Activated effector memory CD4-positive, alpha-beta T cell treated with anti-CD3 and anti-CD28 coated beads, Interleukin-2, amount 50 U/mL, for 16 hours (primary cell): ENCODE data around the gene ZNF410.

Source experiments
- DNase-seq: peaks from one replicate; pipeline ENCODE4 v3.0.0-alpha.2; 2020

Gene ZNF410

DNA sequence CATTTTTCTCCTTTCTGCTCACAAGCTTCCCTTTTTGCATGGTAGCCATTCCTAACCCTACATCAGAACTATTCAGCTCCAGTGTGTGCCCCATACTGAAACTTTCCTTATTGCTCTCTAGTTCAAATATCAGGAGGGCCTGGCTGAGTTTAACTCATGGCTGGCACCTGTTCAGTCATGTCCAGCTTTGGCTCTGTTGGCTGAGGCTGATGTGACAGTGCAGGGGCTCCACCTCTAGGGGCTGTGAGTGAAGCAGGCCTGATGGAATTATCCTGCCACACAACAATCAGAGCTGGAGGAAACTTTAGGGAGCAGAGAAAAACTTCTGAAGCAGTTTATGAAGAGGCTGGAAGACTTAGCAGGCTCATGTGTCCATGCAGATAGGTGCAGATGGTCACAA lies 71.9 kb downstream of the ZNF410 start:
- DNase-seq = no peak

DNA sequence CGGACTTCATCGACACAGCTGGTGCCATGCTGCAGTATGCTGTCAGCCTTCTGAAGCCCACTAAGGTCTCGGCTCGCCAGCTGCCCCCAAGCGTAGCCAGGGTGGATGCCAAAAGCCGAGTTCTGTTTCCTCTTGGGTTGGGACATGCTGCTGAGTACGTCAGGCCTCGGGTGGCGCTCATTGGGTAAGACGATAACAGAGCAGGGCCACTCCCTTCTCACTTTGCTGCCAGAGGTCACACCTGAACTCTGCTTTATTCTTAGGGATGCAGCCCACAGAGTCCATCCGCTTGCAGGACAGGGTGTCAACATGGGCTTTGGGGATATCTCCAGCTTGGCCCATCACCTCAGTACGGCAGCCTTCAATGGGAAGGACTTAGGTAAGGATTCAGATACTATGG lies 74.5 kb downstream of the ZNF410 start:
- no peak for DNase-seq

DNA sequence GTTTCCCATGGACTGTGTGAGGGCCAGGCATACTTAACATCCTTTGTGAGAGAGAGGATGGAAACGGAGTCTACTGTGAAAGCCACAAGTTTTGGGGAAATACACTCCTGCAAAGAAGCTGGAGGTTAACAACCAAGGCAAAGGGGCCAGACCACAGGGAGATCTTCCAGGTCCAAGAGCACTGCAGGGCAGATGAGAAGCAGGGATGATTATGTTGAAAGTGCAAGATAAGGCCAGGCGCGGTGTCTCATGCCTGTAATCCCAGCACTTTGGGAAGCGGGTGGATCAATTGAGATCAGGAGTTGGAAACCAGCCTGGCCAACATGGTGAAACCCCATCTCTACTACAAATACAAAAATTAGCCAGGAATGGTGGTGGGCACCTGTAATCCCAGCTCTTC lies 78.6 kb downstream of the ZNF410 start:
- no peak for DNase-seq

DNA sequence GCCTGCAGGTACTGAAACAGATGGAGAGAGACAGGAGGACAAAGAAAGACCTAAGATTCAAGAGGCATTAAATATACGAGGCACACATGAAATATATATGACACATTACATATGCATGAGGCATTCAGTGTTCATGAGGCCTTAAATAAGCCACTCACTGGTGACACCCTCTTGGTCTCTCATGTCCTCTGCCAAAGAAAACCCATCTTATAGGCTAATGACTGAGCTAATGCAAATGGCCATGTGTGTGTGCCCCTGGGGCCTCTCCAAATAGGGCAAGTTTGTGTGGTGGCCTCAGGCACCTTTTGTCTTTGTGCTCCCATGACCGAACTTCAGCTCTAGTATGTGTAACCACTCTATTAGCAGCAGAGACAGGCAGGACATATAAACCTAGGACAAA lies 82.2 kb downstream of the ZNF410 start:
- DNase-seq = no peak

DNA sequence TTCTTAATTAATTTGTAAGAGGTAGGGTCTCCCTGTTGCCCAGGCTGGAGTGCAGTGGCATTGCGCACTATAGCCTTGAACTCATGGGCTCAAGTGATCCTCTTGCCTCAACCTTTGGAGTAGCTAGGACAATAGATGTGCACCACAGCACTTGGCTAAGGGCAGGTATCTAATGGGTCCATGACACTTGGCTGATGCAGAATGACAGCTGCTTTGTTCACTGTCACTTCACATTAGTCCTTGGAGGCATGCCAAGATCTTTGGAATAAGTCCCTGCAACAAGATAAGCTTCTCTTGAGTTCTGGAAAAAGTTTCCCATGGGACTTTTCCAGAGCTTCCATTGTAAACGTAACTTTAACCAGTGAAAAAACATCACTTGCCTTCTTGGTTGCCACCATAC lies 86.8 kb downstream of the ZNF410 start:
- DNase-seq = no peak

DNA sequence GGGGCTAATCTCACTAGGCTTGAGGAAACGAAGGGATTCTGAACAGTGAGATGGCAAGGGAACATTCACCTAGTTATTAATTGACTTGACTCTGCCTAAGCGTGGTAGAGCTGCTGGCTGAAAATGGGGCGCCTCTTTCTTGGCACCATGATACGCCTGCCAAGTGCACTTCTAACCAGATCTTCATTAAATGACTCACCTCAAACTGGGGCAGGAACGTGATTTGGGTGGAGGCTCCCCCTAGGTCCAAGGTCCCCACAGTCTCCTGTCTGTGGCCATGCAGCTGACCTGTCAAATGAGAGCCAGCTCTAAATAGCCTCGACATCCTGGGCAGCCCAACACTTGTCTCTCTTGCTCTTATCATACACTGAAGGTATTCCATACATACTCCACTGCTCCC lies 89.5 kb downstream of the ZNF410 start:
- no peak for DNase-seq

DNA sequence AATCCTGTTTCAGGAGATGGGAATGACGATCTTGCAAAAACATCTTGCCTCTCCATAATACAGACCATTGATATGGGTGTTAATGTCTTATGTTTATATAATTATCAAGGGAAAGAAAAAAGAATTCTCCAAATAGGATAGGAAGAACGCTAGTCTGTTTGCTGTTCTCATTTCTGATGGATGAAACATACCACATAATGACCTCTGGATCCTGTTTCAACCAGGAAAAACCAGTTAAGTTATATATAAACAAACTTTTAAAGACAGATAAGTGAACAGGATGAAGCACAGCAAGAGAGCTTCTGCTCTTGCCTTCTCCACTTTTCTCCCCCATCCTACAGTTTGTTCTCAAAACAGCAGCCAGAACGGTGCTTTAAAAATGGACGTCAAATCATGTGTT lies 91.2 kb downstream of the ZNF410 start:
- no peak for DNase-seq
